A549 treated with Mapracorat at 1 μM for 4 hours (cell line): ENCODE results near the gene DCHS2. TPM values are rescaled to one million over a fixed set of nuclear protein-coding genes. Genes with fewer than 3 reads are reported as not detected.

Source experiments
- total RNA-seq: library from RNA; stranded (reverse); fragments of 200-300 nt; extraction: Qiagen RNA extraction; gene quantifications from 5 replicates; pipeline ENCODE4 v1.2.3, GENCODE V29; 2022

Gene DCHS2
- total RNA-seq: 0.02 to 0.09 TPM in 2 of 5 replicates, not detected in the others

GRCh38 chr4:154491341-154492271, at the start of gene DCHS2:
DCHS2 (minus strand) TSS chr4:154491799; CDS start chr4:154491355, 444 bp downstream.

Other genes with a start within 250 kb of the DCHS2 start
- 51.5 to 62.4 TPM (median 54.9 TPM) in 5 replicates for gene PLRG1, start 58.6 kb upstream of the DCHS2 start, total RNA-seq
- 15.6 to 23.2 TPM (median 16.7 TPM) in 5 replicates for gene FGB, start 71.2 kb upstream of the DCHS2 start, total RNA-seq
- gene FGA, start 98.9 kb upstream of the DCHS2 start, total RNA-seq: 16.0 to 20.0 TPM (median 16.2 TPM) in 5 replicates
- gene FGG, start 120.9 kb upstream of the DCHS2 start, total RNA-seq: 4.5 to 9.9 TPM (median 5.5 TPM) in 5 replicates